HCT116 (cell line): ENCODE data around the gene MYLK.

Source experiments
- EZH2 ChIP-seq: fragments of 200-600 bp; sonication (generic); IDR thresholded peaks from 2 replicates; pipeline ENCODE4 v1.6.1; 2017; ENCODE audit warnings: antibody characterized with exemption, mixed run types
- JUND ChIP-seq: IDR thresholded peaks from 2 replicates; pipeline ENCODE4 v1.6.1; 2012
- POLR2A ChIP-seq: IDR thresholded peaks from 2 replicates; pipeline ENCODE4 v1.7.0; 2011; ENCODE audit warnings: borderline replicate concordance; ENCODE audit not compliant: insufficient read depth, insufficient read length; ENCODE audit errors: extremely low read depth
- RAD21 ChIP-seq: IDR thresholded peaks from 2 replicates; pipeline ENCODE4 v1.6.1; 2012; ENCODE audit warnings: low read depth, mild to moderate bottlenecking
- SP1 ChIP-seq: IDR thresholded peaks from 2 replicates; pipeline ENCODE4 v1.6.1; 2012; ENCODE audit warnings: low read depth
- TCF7L2 ChIP-seq: IDR thresholded peaks from 2 replicates; pipeline ENCODE4 v1.7.0; 2011; ENCODE audit warnings: borderline replicate concordance, inconsistent platforms; ENCODE audit not compliant: insufficient read depth, insufficient read length; ENCODE audit errors: extremely low read depth
- TF ChIP-seq, protein P1 (sequence below), 3 experiments: fragments of 200-600 bp in 1 of 3; sonication (generic) in 1 of 3; IDR thresholded peaks in 2 of 3; conservative IDR thresholded peaks in 1 of 3; 2 replicates each; pipeline ENCODE4 v1.5.1; 2012 to 2017; ENCODE audit warnings: low read depth in 2 of 3, low read length in 2 of 3, antibody characterized with exemption in 1 of 3, borderline replicate concordance in 1 of 3, control low read depth in 1 of 3, mild to moderate bottlenecking in 1 of 3, mixed read lengths in 1 of 3, mixed run types in 1 of 3, moderate library complexity in 1 of 3; ENCODE audit not compliant: insufficient read depth in 1 of 3
- TF ChIP-seq, protein P2 (sequence below): IDR thresholded peaks from 2 replicates; pipeline ENCODE4 v1.6.1; 2012

DNA sequence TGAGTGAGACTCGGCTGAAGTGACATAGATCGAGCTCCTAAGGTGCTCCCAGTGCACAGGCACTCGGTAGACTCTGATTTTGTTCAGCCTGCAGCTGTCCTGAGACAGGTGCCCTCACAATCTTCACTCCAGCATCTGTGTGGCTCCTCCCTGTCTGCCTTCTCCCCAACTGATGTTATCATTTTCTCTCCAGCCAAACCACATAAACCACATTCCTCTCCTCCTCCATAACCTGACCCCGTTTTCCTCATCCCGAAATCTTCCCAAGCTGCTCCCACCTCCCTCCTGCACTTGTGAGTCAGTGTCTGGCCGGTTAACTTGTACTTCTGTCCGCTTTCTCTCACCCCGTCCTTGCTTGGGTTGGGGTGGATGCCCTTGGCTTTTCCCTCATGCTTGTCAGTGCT, 206.0 kb downstream of the MYLK start:
- TF ChIP-seq, protein P1, sequence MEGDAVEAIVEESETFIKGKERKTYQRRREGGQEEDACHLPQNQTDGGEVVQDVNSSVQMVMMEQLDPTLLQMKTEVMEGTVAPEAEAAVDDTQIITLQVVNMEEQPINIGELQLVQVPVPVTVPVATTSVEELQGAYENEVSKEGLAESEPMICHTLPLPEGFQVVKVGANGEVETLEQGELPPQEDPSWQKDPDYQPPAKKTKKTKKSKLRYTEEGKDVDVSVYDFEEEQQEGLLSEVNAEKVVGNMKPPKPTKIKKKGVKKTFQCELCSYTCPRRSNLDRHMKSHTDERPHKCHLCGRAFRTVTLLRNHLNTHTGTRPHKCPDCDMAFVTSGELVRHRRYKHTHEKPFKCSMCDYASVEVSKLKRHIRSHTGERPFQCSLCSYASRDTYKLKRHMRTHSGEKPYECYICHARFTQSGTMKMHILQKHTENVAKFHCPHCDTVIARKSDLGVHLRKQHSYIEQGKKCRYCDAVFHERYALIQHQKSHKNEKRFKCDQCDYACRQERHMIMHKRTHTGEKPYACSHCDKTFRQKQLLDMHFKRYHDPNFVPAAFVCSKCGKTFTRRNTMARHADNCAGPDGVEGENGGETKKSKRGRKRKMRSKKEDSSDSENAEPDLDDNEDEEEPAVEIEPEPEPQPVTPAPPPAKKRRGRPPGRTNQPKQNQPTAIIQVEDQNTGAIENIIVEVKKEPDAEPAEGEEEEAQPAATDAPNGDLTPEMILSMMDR (IDR thresholded peaks at IDR 0.05 in 2 of 3, conservative IDR thresholded peaks at IDR 0.05 in 1 of 3; ENCODE audit: borderline replicate concordance in 1 of 3, insufficient read depth in 1 of 3, low read depth in 2 of 3, low read length in 2 of 3): no peak
- TF ChIP-seq SP1: no peak
- TF ChIP-seq, protein P2, sequence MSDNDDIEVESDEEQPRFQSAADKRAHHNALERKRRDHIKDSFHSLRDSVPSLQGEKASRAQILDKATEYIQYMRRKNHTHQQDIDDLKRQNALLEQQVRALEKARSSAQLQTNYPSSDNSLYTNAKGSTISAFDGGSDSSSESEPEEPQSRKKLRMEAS: no peak
- no peak for TF ChIP-seq EZH2
- no peak for TF ChIP-seq TCF7L2
- no peak for TF ChIP-seq POLR2A
- no peak for TF ChIP-seq RAD21
- TF ChIP-seq JUND: no peak
